Panc1 (cell line): ENCODE measurements around the gene NOTCH4. TPM values are rescaled to one million over a fixed set of nuclear protein-coding genes. Genes with fewer than 3 reads are reported as not detected.

Experiments used
- ATAC-seq: fragments of 200-7000 bp; cut with Tn5 transposase; 2 replicates; pipeline ENCODE4 v1.9.1; 2020; ENCODE audit warnings: mild to moderate bottlenecking, moderate library complexity
- BruUV-seq: library from RNA; stranded (reverse); fragments of 400-500 nt; replicated peaks from 2 replicates; lab custom pipeline; 2021; lab: Mats Ljungman, UMichigan
- CTCF ChIA-PET: fragments of 300-600 bp; sonication (Branson Sonifier 250); formaldehyde crosslinking; loops from one replicate; lab custom pipeline; 2022; ENCODE audit warnings: antibody characterized with exemption; lab: Charles Lee
- POLR2A ChIA-PET: fragments of 300-600 bp; sonication (Branson Sonifier 250); formaldehyde crosslinking; loops from one replicate; lab custom pipeline; 2022; ENCODE audit warnings: antibody characterized with exemption; lab: Charles Lee
- DNase-seq: peaks from one replicate; pipeline ENCODE4 v3.0.0-alpha.2; 2010; ENCODE audit warnings: low read depth, low spot score
- H3K27ac ChIP-seq: 2 replicates; pipeline ENCODE4 v1.5.1; 2011; ENCODE audit warnings: mild to moderate bottlenecking, low read length, inconsistent platforms
- H3K27me3 ChIP-seq: fragments of 200-500 bp; sonication (Bioruptor generic); 2 replicates; pipeline ENCODE4 v1.6.0; 2014; ENCODE audit warnings: low read length, inconsistent platforms; ENCODE audit not compliant: control insufficient read depth, insufficient read depth
- H3K36me3 ChIP-seq: fragments of 200-500 bp; sonication (Bioruptor generic); 2 replicates; pipeline ENCODE4 v1.5.1; 2014; ENCODE audit warnings: inconsistent platforms, mild to moderate bottlenecking, low read length, moderate library complexity; ENCODE audit not compliant: control insufficient read depth, insufficient read depth
- H3K4me1 ChIP-seq: 2 replicates; pipeline ENCODE4 v1.5.1; 2011; ENCODE audit warnings: inconsistent platforms, mild to moderate bottlenecking, low read length, moderate library complexity; ENCODE audit not compliant: control insufficient read depth, insufficient read depth
- H3K4me3 ChIP-seq, 2 experiments: 2 replicates each; pipeline ENCODE4 v1.5.1; 2011 to 2012; ENCODE audit warnings: low read depth in 2 of 2, low read length in 2 of 2, mild to moderate bottlenecking in 2 of 2, inconsistent platforms in 1 of 2, moderate library complexity in 1 of 2
- H3K9me3 ChIP-seq: fragments of 200-500 bp; sonication (Bioruptor generic); 2 replicates; pipeline ENCODE4 v1.5.1; 2014; ENCODE audit warnings: low read depth, mild to moderate bottlenecking, inconsistent platforms, low read length, moderate library complexity; ENCODE audit not compliant: control insufficient read depth, insufficient read depth
- CTCF ChIP-seq: fragments of 450-650 bp; IDR thresholded peaks from 2 replicates; pipeline ENCODE4 v1.5.1; 2017; ENCODE audit warnings: mild to moderate bottlenecking
- POLR2AphosphoS5 ChIP-seq: IDR thresholded peaks from 2 replicates; pipeline ENCODE4 v1.6.1; 2012; ENCODE audit warnings: mild to moderate bottlenecking, low read depth, low read length, moderate library complexity
- SIN3A ChIP-seq: IDR thresholded peaks from 2 replicates; pipeline ENCODE4 v1.6.1; 2012; ENCODE audit warnings: low read depth, mild to moderate bottlenecking, low read length, moderate library complexity, borderline replicate concordance; ENCODE audit not compliant: insufficient read depth
- TCF7L2 ChIP-seq: IDR thresholded peaks from 2 replicates; pipeline ENCODE4 v1.6.1; 2011; ENCODE audit warnings: mild to moderate bottlenecking, low read depth, low read length, inconsistent platforms
- in situ Hi-C: cut with HindIII; loops from 2 replicates; pipeline ENCODE4 v1.10.0; 2016; ENCODE audit warnings: low sequenced_read_pairs, low pct_unique_long_range_greater_than_20kb
- intact Hi-C: fragments of 100-400 bp; cut with micrococcal nuclease; formaldehyde crosslinking; loops from one replicate; pipeline ENCODE4 v1.10.0; 2022; ENCODE audit not compliant: unreplicated experiment
- total RNA-seq: library from RNA; stranded (reverse); gene quantifications from one replicate; pipeline ENCODE4 v1.2.1, GENCODE V29; 2021; ENCODE audit not compliant: unreplicated experiment
- TF ChIP-seq, protein P1 (sequence below), 2 experiments: IDR thresholded peaks; 2 replicates each; pipeline ENCODE4 v1.6.1; 2011 to 2012; ENCODE audit warnings: low read depth in 2 of 2, control low read depth in 1 of 2, low read length in 1 of 2, mild to moderate bottlenecking in 1 of 2, moderate library complexity in 1 of 2; ENCODE audit not compliant: insufficient read depth in 1 of 2

Gene NOTCH4
- total RNA-seq, 1 experiment from 2014 or later: 2.0 TPM

DNA sequence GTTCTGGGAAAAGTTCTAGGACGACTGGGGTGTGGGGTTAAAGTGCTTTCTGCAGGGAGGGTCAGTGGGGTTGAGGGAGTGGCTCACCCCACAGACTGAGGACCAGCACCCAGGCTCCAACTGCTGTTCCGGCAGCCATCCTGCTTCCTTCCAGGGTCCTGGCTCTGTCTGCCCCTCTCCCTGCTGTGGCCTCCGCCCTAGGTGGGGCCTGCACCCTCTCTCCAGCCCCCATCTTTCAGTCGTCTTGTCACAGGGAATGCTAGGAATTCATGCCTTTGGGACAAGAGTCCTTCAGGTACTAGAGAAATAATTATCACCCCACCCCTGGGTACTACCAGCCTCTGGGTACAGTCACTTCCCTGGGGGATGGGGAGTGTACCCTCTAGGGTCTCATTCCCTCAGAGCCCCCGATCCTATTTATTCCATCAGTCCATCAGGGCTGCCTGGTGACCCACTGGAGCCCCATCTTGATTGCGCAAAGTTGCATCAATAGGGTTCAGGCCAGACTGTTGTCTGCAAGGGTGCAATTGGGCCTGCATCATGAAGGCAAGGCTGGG, 39.7 kb downstream of the NOTCH4 start, which contains the start of gene AGER:
Gene AGER (minus strand): TSS at position 170 of the 557 bp plus-strand sequence. CDS start 31 bp downstream, at position 139.
- in situ Hi-C loops (no loop called here), intact Hi-C loops (no loop called here)
- BruUV-seq: no TSS peak
- H3K4me1 ChIP-seq: peaks cover 16% of the 10 kb centered on the region
- DNase-seq (no peak), ATAC-seq (no peak)
- CTCF ChIA-PET: no interaction called here
- no peaks in the 10 kb centered on the region for H3K9me3 ChIP-seq
- no peaks in the 10 kb centered on the region; the same call in 1 of the 2 replicates for H3K36me3 ChIP-seq
- peak within 1 kb of the TSS; percentile 45; the same call in 1 of the 2 replicates for H3K27ac ChIP-seq
- no peak within 1 kb of the TSS for H3K4me3 ChIP-seq
- TF ChIP-seq POLR2AphosphoS5: no peak
- TF ChIP-seq CTCF: no peak
- TF ChIP-seq, protein P1, sequence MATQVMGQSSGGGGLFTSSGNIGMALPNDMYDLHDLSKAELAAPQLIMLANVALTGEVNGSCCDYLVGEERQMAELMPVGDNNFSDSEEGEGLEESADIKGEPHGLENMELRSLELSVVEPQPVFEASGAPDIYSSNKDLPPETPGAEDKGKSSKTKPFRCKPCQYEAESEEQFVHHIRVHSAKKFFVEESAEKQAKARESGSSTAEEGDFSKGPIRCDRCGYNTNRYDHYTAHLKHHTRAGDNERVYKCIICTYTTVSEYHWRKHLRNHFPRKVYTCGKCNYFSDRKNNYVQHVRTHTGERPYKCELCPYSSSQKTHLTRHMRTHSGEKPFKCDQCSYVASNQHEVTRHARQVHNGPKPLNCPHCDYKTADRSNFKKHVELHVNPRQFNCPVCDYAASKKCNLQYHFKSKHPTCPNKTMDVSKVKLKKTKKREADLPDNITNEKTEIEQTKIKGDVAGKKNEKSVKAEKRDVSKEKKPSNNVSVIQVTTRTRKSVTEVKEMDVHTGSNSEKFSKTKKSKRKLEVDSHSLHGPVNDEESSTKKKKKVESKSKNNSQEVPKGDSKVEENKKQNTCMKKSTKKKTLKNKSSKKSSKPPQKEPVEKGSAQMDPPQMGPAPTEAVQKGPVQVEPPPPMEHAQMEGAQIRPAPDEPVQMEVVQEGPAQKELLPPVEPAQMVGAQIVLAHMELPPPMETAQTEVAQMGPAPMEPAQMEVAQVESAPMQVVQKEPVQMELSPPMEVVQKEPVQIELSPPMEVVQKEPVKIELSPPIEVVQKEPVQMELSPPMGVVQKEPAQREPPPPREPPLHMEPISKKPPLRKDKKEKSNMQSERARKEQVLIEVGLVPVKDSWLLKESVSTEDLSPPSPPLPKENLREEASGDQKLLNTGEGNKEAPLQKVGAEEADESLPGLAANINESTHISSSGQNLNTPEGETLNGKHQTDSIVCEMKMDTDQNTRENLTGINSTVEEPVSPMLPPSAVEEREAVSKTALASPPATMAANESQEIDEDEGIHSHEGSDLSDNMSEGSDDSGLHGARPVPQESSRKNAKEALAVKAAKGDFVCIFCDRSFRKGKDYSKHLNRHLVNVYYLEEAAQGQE (IDR thresholded peaks at IDR 0.05; ENCODE audit: insufficient read depth in 1 of 2, low read depth in 2 of 2, low read length in 1 of 2): no peak
- no peak for TF ChIP-seq TCF7L2
- no peak for TF ChIP-seq SIN3A
- POLR2A ChIA-PET: no interaction called here
- H3K27me3 ChIP-seq: no peaks in the 10 kb centered on the region

DNA sequence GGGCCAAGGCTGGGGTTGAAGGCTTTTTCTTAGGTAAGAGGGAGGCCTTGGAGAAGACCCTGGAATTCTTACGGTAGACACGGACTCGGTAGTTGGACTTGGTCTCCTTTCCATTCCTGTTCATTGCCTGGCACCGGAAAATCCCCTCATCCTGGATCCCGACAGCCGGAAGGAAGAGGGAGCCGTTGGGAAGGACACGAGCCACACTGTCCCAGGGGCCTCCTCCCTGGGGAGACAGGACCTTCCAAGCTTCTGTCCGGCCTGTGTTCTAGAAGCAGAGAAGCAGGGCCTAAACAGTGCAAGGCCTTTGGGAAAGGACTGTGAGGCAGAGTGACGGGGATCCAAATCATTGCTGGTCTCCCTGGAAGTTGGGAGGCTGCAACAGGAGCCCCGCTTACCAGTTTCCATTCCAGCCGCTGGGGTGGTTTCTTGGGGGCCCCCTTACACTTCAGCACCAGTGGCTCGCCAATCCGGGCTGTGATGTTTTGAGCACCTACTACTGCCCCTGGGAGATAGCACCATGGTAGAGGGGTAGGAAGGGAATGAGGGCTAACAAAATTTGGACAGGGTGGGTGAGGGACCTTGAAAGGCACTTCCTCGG, 40.3 kb downstream of the NOTCH4 start:
- no TSS peak for BruUV-seq

More for the DNA sequence above, 40.3 kb downstream of the NOTCH4 start:
- no peak for ATAC-seq
- H3K27ac ChIP-seq: no peak overlapping the region; the same call in 1 of the 2 replicates
- in situ Hi-C loops: no loop called here
- POLR2A ChIA-PET: no interaction called here
- H3K27me3 ChIP-seq: no peaks in the 10 kb centered on the region
- H3K4me3 ChIP-seq: no peak overlapping the region
- H3K9me3 ChIP-seq: no peaks in the 10 kb centered on the region
- CTCF ChIA-PET: no interaction called here
- H3K36me3 ChIP-seq: no peaks in the 10 kb centered on the region; the same call in 1 of the 2 replicates
- DNase-seq: no peak
- intact Hi-C loops: no loop called here
- peaks cover 13% of the 10 kb centered on the region for H3K4me1 ChIP-seq
- TF ChIP-seq, protein P1 (IDR thresholded peaks at IDR 0.05; ENCODE audit: insufficient read depth in 1 of 2, low read depth in 2 of 2, low read length in 1 of 2): no peak
- TF ChIP-seq POLR2AphosphoS5 (no peak), TCF7L2 (no peak), SIN3A (no peak), CTCF (no peak)
